Epithelial cell of umbilical artery (primary cell): Measurements from ENCODE around the gene LIN28B. TPM values are rescaled to one million over a fixed set of nuclear protein-coding genes. Genes with fewer than 3 reads are reported as not detected.

Source experiments
- total RNA-seq: library from RNA; depleted of rRNA; stranded (reverse); fragments of >200 nt; gene quantifications from 2 replicates; pipeline ENCODE4 v1.2.3, GENCODE V29; 2014

Gene LIN28B, protein sequence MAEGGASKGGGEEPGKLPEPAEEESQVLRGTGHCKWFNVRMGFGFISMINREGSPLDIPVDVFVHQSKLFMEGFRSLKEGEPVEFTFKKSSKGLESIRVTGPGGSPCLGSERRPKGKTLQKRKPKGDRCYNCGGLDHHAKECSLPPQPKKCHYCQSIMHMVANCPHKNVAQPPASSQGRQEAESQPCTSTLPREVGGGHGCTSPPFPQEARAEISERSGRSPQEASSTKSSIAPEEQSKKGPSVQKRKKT
- total RNA-seq, result under 0.01 TPM in 1 of 2 replicates, not detected in the other

DNA sequence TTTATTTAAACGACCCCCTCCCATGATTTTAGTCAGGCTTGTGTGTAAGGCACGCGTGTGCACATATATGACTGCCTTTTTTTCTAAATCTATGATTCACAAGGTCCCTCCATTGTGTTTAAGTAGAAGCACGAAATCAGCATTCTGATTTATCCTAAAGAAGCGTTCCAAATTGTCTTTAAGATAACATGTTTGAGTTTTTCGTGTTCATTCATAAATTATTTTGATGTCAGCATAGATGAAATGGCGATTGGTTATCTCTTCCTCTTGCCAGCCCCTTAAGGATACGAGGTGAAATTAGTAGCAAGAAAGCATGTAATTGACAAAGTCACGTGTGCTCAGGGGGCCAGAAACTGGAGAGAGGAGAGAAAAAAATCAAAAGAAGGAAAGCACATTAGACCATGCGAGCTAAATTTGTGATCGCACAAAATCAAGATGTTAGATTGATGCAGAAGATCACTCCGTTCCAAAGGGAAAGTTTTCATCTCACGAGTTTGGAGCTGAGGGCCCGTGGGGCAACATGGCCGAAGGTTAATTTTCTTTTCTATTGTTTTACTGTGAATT lies at the start of gene LIN28B:
TSS of gene LIN28B (plus strand) at position 377 of the 564 bp plus-strand sequence. CDS start at position 521, 144 bp downstream.

Other genes with a start within 250 kb of the LIN28B start
- 16.7 and 17.5 TPM in 2 replicates for gene HACE1, start 97.2 kb upstream of the LIN28B start, total RNA-seq
- gene POPDC3, start 222.9 kb downstream of the LIN28B start, total RNA-seq, result 0.76 and 1.3 TPM in 2 replicates